Right lobe of liver (tissue), 6 donors: ENCODE results near the gene ACSL3. TPM values are rescaled to one million over a fixed set of nuclear protein-coding genes. Genes with fewer than 3 reads are reported as not detected.

Experiments
- ATAC-seq, 4 donors: fragments of 200-7000 bp; cut with Tn5 transposase; one replicate each; pipeline ENCODE4 v1.9.1; 2020; ENCODE audit warnings: mild to moderate bottlenecking in 4 of 4, moderate library complexity in 4 of 4
- DNase-seq, 3 donors: peaks; one replicate each; pipeline ENCODE4 v3.0.0-alpha.2; 2020
- H3K27ac ChIP-seq, 3 donors: fragments of 200-600 bp; one replicate each; pipeline ENCODE4 v1.8.0; 2022
- H3K27me3 ChIP-seq, 2 donors: fragments of 200-600 bp; one replicate each; pipeline ENCODE4 v1.8.0; 2022
- H3K36me3 ChIP-seq, 4 donors: fragments of 200-600 bp; sonication (generic) in 1 of 4; one replicate each; pipeline versions ENCODE4 v1.5.1 to v1.8.0; 2017 to 2022; ENCODE audit warnings: control low read depth in 1 of 4
- H3K4me1 ChIP-seq, 4 donors: fragments of 200-600 bp; sonication (generic) in 1 of 4; one replicate each; pipeline versions ENCODE4 v1.5.1 to v1.8.0; 2017 to 2022; ENCODE audit warnings: control low read depth in 1 of 4
- H3K4me3 ChIP-seq, 3 donors: fragments of 200-600 bp; one replicate each; pipeline ENCODE4 v1.8.0; 2022
- H3K9me3 ChIP-seq, 4 donors: fragments of 200-600 bp; sonication (generic) in 1 of 4; one replicate each; pipeline versions ENCODE4 v1.5.1 to v1.8.0; 2017 to 2022; ENCODE audit warnings: control low read depth in 1 of 4
- POLR2A ChIP-seq: fragments of 450-650 bp; IDR thresholded peaks from one replicate; pipeline ENCODE4 v1.6.1; 2017; ENCODE audit warnings: antibody characterized with exemption, mild to moderate bottlenecking
- WGBS: methylation state at CpG from one replicate; pipeline ENCODE4 v1.1.6; 2018; ENCODE audit warnings: low coverage, low lambda C conversion rate; ENCODE audit not compliant: insufficient coverage; ENCODE audit errors: missing lambda C conversion rate; 5-methylcytosine and 5-hydroxymethylcytosine counted together
- intact Hi-C, 2 donors: fragments of 100-400 bp; cut with DNase I; formaldehyde crosslinking; loops; one replicate each; pipeline versions ENCODE4 v1.11.2 to v1.14.1; 2022
- total RNA-seq, 6 experiments: library from RNA; depleted of rRNA in 2 of 6; stranded (reverse); fragments of >200 nt in 2 of 6; fragmentation: NEBNext Ultra II Directional in 3 of 6; extraction: Animal tissue kit (Norgen Biotek cat#: 25700) in 3 of 6; gene quantifications; one replicate each; pipeline versions ENCODE4 v1.1.0 to v1.2.4, GENCODE V29; 2016 to 2023
- TF ChIP-seq, protein P1 (sequence below), 4 donors: fragments of 200-600 bp in 3 of 4; fragments of 450-650 bp in 1 of 4; IDR thresholded peaks; one replicate each; pipeline versions ENCODE4 v1.5.1 to v1.8.0; 2016 to 2022; ENCODE audit warnings: antibody characterized with exemption in 4 of 4, mild to moderate bottlenecking in 2 of 4
- donor health status: DM: no; HTN: yes; CAD: no.
- donor health status: DM: no; HTN: no; CAD: no.
- donor health status: DM: no; HTN: no; CAD: no.
- donor health status: DM: no; HTN: yes; CAD: no.
- donor health status: DM: no; HTN: yes; CAD: no.

Gene ACSL3
- total RNA-seq, 6 experiments from 2014 or later = 31.1 to 73.0 (median 49.9) TPM

DNA sequence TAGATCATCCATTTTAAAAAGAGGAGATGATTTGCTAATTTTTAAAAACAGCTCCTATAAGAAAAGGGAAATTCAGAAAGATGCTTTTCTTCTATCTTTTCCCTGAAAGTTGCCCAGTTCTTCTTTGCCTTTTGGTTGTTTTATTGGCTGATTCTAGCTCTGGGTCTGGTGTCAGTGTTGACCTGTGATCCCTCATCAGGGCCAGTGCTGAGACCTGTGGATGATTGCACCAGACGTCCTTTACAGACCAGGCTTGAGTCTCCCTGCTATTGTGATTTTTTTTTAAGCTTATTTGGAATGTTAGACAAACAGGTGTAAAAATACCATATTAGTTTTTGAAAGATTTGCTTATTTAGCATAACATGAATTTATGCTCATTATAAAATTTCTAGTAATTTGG, 88.2 kb downstream of the ACSL3 start:
- H3K36me3 ChIP-seq = no peaks in the 10 kb centered on the region
- H3K27me3 ChIP-seq = no peaks in the 10 kb centered on the region
- DNase-seq = no peak
- intact Hi-C loops = no loop called here
- H3K27ac ChIP-seq = no peak overlapping the region
- H3K4me1 ChIP-seq = no peaks in the 10 kb centered on the region
- TF ChIP-seq, protein P1, sequence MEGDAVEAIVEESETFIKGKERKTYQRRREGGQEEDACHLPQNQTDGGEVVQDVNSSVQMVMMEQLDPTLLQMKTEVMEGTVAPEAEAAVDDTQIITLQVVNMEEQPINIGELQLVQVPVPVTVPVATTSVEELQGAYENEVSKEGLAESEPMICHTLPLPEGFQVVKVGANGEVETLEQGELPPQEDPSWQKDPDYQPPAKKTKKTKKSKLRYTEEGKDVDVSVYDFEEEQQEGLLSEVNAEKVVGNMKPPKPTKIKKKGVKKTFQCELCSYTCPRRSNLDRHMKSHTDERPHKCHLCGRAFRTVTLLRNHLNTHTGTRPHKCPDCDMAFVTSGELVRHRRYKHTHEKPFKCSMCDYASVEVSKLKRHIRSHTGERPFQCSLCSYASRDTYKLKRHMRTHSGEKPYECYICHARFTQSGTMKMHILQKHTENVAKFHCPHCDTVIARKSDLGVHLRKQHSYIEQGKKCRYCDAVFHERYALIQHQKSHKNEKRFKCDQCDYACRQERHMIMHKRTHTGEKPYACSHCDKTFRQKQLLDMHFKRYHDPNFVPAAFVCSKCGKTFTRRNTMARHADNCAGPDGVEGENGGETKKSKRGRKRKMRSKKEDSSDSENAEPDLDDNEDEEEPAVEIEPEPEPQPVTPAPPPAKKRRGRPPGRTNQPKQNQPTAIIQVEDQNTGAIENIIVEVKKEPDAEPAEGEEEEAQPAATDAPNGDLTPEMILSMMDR (IDR thresholded peaks at IDR 0.05) = no peak
- no peak for TF ChIP-seq POLR2A
- H3K9me3 ChIP-seq = no peaks in the 10 kb centered on the region
- H3K4me3 ChIP-seq = no peak overlapping the region
- WGBS = 22% methylated on average over 1 of the region's 1 CpG
- peak in 3 of 4 donors; percentile 25 to 53 (median 42) for ATAC-seq

DNA sequence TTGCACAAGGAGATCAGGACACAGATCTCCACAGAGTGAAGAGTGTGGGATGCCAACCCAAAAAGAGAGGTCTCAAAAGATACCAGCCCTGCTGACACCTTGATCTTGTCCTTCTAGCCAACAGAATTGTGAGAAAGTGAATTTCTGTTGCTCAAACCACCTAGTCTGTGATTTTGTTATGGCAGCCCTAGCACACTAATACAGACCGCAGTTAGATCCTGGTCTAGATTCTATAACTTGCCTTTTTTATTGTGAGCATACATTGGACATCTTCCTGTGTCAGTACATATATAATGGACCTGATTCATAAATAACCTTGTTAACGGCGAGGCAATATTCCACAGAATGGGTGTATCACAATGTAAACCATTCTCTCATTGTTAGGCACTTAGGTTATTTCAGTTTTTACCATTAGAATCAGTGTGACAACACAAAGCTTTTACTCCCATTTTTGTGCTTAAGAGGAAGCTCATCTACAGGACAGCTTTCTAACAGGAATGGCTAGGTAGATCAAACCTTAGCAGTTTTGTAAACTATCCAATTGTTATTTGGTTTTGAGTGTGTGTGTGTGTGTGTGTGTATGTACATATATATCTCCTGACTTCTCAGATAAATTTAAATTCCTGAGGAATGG, 89.0 kb downstream of the ACSL3 start:
- Histone ChIP-seq H3K36me3 (no peaks in the 10 kb centered on the region), H3K9me3 (no peaks in the 10 kb centered on the region), H3K4me1 (no peaks in the 10 kb centered on the region), H3K4me3 (no peak overlapping the region), H3K27ac (no peak overlapping the region), H3K27me3 (no peaks in the 10 kb centered on the region)
- intact Hi-C loops = no loop called here
- TF ChIP-seq, protein P1 (IDR thresholded peaks at IDR 0.05) = no peak
- TF ChIP-seq POLR2A = no peak
- WGBS = 97% methylated on average over 3 of the region's 3 CpGs
- DNase-seq = no peak
- no peak for ATAC-seq

DNA sequence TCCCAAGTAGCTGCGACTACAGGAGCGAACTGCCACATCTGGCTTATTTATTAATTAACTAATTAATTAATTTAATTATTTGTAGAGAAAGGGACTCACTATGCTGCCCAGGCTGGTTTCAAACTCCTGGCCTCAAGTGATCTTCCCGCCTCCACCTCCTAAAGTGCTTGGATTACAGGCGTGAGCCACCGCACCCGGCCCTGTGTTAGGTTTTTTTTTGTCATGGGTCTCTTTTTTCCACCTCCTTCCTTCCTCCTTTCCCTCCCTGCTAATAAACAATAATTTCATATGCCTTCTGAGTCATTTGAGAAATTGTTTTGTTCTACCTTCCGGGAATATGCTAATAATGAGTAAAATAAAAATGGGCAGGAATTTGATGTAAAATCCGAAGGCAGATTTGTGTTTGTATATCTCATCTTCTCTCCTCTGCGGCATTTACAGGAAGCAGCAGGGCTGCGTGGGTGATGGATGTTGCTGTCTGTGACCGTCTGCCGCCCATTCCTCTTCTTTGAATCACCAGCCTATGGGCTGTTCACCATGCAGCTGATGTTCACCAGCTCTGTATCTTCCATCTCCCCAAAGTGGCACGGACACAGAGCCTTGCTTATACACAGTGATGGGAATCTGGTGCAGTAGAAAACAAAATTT, 89.9 kb downstream of the ACSL3 start:
- intact Hi-C loops = no loop called here
- TF ChIP-seq, protein P1 (IDR thresholded peaks at IDR 0.05) = no peak
- TF ChIP-seq POLR2A = no peak

DNA sequence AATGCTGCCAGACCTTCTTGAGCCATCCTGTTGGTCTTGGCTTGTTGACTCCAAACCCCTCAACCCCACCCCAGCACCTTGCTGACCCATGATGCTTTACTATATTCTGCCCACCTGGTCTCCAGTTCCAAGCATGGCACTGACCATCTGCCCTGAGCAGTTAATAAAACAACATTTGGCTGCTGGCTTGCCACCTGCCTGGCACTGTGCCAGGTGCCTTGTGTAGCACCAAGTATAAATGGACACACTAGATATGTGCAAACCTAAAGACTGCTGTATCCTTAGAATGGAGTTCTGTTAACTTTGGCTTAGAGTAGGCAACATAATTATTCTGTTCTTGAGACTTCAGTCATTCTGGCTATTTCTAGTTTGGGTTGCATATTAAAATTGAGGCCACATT, 91.4 kb downstream of the ACSL3 start:
- DNase-seq (peak in 1 of 3 donors; percentile 31), ATAC-seq (no peak)
- Histone ChIP-seq H3K27me3 (no peaks in the 10 kb centered on the region), H3K9me3 (no peaks in the 10 kb centered on the region), H3K27ac (no peak overlapping the region), H3K36me3 (no peaks in the 10 kb centered on the region), H3K4me1 (no peaks in the 10 kb centered on the region), H3K4me3 (no peak overlapping the region)
- intact Hi-C loops = no loop called here
- TF ChIP-seq, protein P1 (IDR thresholded peaks at IDR 0.05) = no peak
- TF ChIP-seq POLR2A = no peak

More for the DNA sequence above, 89.9 kb downstream of the ACSL3 start:
- Histone ChIP-seq H3K4me3 (no peak overlapping the region), H3K27ac (no peak overlapping the region), H3K9me3 (no peaks in the 10 kb centered on the region), H3K36me3 (no peaks in the 10 kb centered on the region), H3K27me3 (no peaks in the 10 kb centered on the region), H3K4me1 (no peaks in the 10 kb centered on the region)
- WGBS = 59% methylated on average over 13 of the region's 13 CpGs
- ATAC-seq (no peak), DNase-seq (no peak)
